K562 (cell line): Measurements from ENCODE around the gene SGSH. TPM values are rescaled to one million over a fixed set of nuclear protein-coding genes. Genes with fewer than 3 reads are reported as not detected.
A peak's percentile ranks its signal among the peaks of the same experiment; 100 is the strongest.

Source experiments
- AFF1 ChIP-seq, 2 experiments: fragments of 450-650 bp; IDR thresholded peaks; 2 replicates each; pipeline ENCODE4 v1.6.1; 2018; ENCODE audit warnings: mild to moderate bottlenecking in 2 of 2, low read depth in 1 of 2; ENCODE audit not compliant: partially characterized antibody in 2 of 2
- BDP1 ChIP-seq: IDR thresholded peaks from 3 replicates; pipeline ENCODE4 v1.6.1; 2011; ENCODE audit not compliant: insufficient read length, insufficient read depth
- HNRNPK ChIP-seq: fragments of 200-400 bp; formaldehyde crosslinking; IDR thresholded peaks from one replicate; pipeline ENCODE4 v1.6.1; 2018; ENCODE audit warnings: mild to moderate bottlenecking, low read depth, low read length; ENCODE audit not compliant: poor library complexity, severe bottlenecking
- IFI16 ChIP-seq: fragments of 250-450 bp; sonication (Bioruptor Pico); IDR thresholded peaks from 2 replicates; pipeline ENCODE4 v2.1.2; 2022; ENCODE audit warnings: mild to moderate bottlenecking, inconsistent platforms
- NFRKB ChIP-seq: fragments of 450-650 bp; IDR thresholded peaks from 2 replicates; pipeline ENCODE4 v1.6.1; 2016; ENCODE audit warnings: low read depth
- POLR2B ChIP-seq: fragments of 450-650 bp; IDR thresholded peaks from 2 replicates; pipeline ENCODE4 v1.6.1; 2018; ENCODE audit warnings: low read depth; ENCODE audit not compliant: partially characterized antibody
- RBBP5 ChIP-seq: fragments of 200-600 bp; sonication (generic); IDR thresholded peaks from 2 replicates; pipeline ENCODE4 v1.6.1; 2012; ENCODE audit warnings: borderline replicate concordance, mild to moderate bottlenecking, low read length, control low read depth, inconsistent platforms; ENCODE audit not compliant: insufficient read depth, poor library complexity, severe bottlenecking
- TBL1XR1 ChIP-seq, 2 experiments: IDR thresholded peaks; 2 replicates each; pipeline ENCODE4 v1.6.1; 2012; ENCODE audit warnings: improper control_type of control experiment in 2 of 2, low read length in 2 of 2, mild to moderate bottlenecking in 1 of 2
- XRCC3 ChIP-seq: fragments of 450-650 bp; IDR thresholded peaks from 2 replicates; pipeline ENCODE4 v1.6.1; 2017; ENCODE audit warnings: mild to moderate bottlenecking, moderate library complexity
- ZFPM2 ChIP-seq: fragments of 250-450 bp; sonication (Bioruptor Pico); IDR thresholded peaks from 2 replicates; pipeline ENCODE4 v1.5.1; 2022; ENCODE audit warnings: mild to moderate bottlenecking
- ZNF124 ChIP-seq: sonication (generic); formaldehyde crosslinking; IDR thresholded peaks from 2 replicates; pipeline ENCODE4 v1.8.1; 2022; ENCODE audit warnings: missing genetic modification reagents
- ZNF140 ChIP-seq: fragments of 250-450 bp; sonication (Bioruptor Pico); IDR thresholded peaks from 2 replicates; pipeline ENCODE4 v1.8.0; 2021; ENCODE audit warnings: moderate library complexity, mild to moderate bottlenecking, inconsistent platforms
- ZNF197 ChIP-seq: fragments of 200-800 bp; sonication (Bioruptor generic); IDR thresholded peaks from 2 replicates; pipeline ENCODE4 v1.6.1; 2016; ENCODE audit warnings: low read depth, missing genetic modification characterization, missing compliant biosample characterization
- ZNF57 ChIP-seq: fragments of 450-650 bp; formaldehyde crosslinking; IDR thresholded peaks from 2 replicates; pipeline ENCODE4 v1.4.0; 2020; ENCODE audit warnings: mild to moderate bottlenecking, moderate library complexity
- ZNF668 ChIP-seq: fragments of 250-450 bp; sonication (Bioruptor Pico); IDR thresholded peaks from 2 replicates; pipeline ENCODE4 v1.8.0; 2022; ENCODE audit warnings: mild to moderate bottlenecking, inconsistent platforms
- ZNF717 ChIP-seq: fragments of 250-450 bp; sonication (Bioruptor Pico); IDR thresholded peaks from 2 replicates; pipeline ENCODE4 v1.5.0; 2021
- ZNF766 ChIP-seq: fragments of 200-800 bp; sonication (Bioruptor generic); conservative IDR thresholded peaks from 2 replicates; pipeline ENCODE4 v1.6.1; 2016; ENCODE audit warnings: missing genetic modification characterization, missing compliant biosample characterization
- polyA plus RNA-seq, 8 experiments: library from polyadenylated mRNA; depleted of rRNA in 4 of 8; stranded (reverse) in 5 of 8; unstranded in 3 of 8; fragments of >200 nt; fragmentation: Nextera tagmentation in 2 of 8; fragmentation: Illumina TruSeq in 1 of 8; extraction: Ambion mirVana in 2 of 8; extraction: Trizol in 1 of 8; gene quantifications; 2 replicates each; pipeline versions ENCODE4 v1.2.1 to v1.2.3, GENCODE V29; 2011 to 2014; ENCODE audit warnings: inconsistent platforms in 1 of 8, missing spikeins in 1 of 8
- total RNA-seq, 7 experiments: library from RNA; depleted of rRNA in 6 of 7; stranded (reverse); fragments of >200 nt in 6 of 7; fragmentation: Illumina TruSeq in 2 of 7; extraction: Trizol in 2 of 7; gene quantifications; 2 replicates each; pipeline versions ENCODE4 v1.2.1 to v1.2.3, GENCODE V29; 2011 to 2021; ENCODE audit warnings: low replicate concordance in 1 of 7
- TF ChIP-seq, protein P1 (sequence below): fragments of 450-650 bp; conservative IDR thresholded peaks from 2 replicates; pipeline ENCODE4 v1.6.1; 2016; ENCODE audit warnings: missing genetic modification characterization, low read depth, mild to moderate bottlenecking, missing compliant biosample characterization, moderate library complexity
- TF ChIP-seq, protein P2 (sequence below): fragments of 450-650 bp; IDR thresholded peaks from 2 replicates; pipeline ENCODE4 v1.7.1; 2018; ENCODE audit warnings: mild to moderate bottlenecking, low read depth; ENCODE audit not compliant: partially characterized antibody

Gene SGSH
- total and polyA plus RNA-seq, 9 of the 15 experiments (the other 6 are each of a cell fraction or from before 2014, with no cell fraction given), result 0.25 to 15.7 (median 4.9) TPM

GRCh38 chr17:80254396-80255251 is 34.5 kb upstream of the SGSH start (continued):
- TF ChIP-seq RBBP5, result no peak
- 0 out of 2 replicates have a peak, but pooled peaks have one; percentile 28 for TF ChIP-seq ZNF57 (CRISPR knock-in tag)
- peak; percentile 91 for TF ChIP-seq ZNF766
- peak; percentile 38 for TF ChIP-seq POLR2B
- 0 out of 2 replicates have a peak, but pooled peaks have one; percentile 56 for TF ChIP-seq ZNF717
- peak; percentile 93 for TF ChIP-seq ZNF668 (CRISPR knock-in tag)
- no peak for TF ChIP-seq ZNF124 (CRISPR knock-in tag)
- no peak for TF ChIP-seq XRCC3
- TF ChIP-seq, protein P1, sequence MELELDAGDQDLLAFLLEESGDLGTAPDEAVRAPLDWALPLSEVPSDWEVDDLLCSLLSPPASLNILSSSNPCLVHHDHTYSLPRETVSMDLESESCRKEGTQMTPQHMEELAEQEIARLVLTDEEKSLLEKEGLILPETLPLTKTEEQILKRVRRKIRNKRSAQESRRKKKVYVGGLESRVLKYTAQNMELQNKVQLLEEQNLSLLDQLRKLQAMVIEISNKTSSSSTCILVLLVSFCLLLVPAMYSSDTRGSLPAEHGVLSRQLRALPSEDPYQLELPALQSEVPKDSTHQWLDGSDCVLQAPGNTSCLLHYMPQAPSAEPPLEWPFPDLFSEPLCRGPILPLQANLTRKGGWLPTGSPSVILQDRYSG (tag), result peak; percentile 97
- no peak for TF ChIP-seq AFF1 (IDR thresholded peaks at IDR 0.05; ENCODE audit: low read depth in 1 of 2, partially characterized antibody in 2 of 2)
- no peak for TF ChIP-seq HNRNPK
- TF ChIP-seq, protein P2, sequence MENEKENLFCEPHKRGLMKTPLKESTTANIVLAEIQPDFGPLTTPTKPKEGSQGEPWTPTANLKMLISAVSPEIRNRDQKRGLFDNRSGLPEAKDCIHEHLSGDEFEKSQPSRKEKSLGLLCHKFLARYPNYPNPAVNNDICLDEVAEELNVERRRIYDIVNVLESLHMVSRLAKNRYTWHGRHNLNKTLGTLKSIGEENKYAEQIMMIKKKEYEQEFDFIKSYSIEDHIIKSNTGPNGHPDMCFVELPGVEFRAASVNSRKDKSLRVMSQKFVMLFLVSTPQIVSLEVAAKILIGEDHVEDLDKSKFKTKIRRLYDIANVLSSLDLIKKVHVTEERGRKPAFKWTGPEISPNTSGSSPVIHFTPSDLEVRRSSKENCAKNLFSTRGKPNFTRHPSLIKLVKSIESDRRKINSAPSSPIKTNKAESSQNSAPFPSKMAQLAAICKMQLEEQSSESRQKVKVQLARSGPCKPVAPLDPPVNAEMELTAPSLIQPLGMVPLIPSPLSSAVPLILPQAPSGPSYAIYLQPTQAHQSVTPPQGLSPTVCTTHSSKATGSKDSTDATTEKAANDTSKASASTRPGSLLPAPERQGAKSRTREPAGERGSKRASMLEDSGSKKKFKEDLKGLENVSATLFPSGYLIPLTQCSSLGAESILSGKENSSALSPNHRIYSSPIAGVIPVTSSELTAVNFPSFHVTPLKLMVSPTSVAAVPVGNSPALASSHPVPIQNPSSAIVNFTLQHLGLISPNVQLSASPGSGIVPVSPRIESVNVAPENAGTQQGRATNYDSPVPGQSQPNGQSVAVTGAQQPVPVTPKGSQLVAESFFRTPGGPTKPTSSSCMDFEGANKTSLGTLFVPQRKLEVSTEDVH, result no peak
- peak; percentile 87 for TF ChIP-seq NFRKB
- peak; percentile 91 for TF ChIP-seq ZNF197
- TF ChIP-seq IFI16 (CRISPR knock-in tag), result peak; percentile 75
- no peak for TF ChIP-seq ZFPM2 (CRISPR knock-in tag)
- TF ChIP-seq BDP1, result no peak
- peak in 1 of 2 experiments; percentile 89; a peak in 2 of 4 replicates for TF ChIP-seq TBL1XR1 (IDR thresholded peaks at IDR 0.05; ENCODE audit: low read length in 2 of 2)
- TF ChIP-seq ZNF140, result no peak
